Ishikawa (cell line): ENCODE measurements around the gene PDE11A.

Experiments used
- CEBPB ChIP-seq: IDR thresholded peaks from 2 replicates; pipeline ENCODE4 v1.6.1; 2012
- CREB1 ChIP-seq: IDR thresholded peaks from 2 replicates; pipeline ENCODE4 v1.6.1; 2012; ENCODE audit warnings: low read depth
- EGR1 ChIP-seq: IDR thresholded peaks from 2 replicates; pipeline ENCODE4 v1.6.1; 2012
- EP300 ChIP-seq: IDR thresholded peaks from 2 replicates; pipeline ENCODE4 v1.6.1; 2012; ENCODE audit warnings: borderline replicate concordance
- FOXM1 ChIP-seq: IDR thresholded peaks from 2 replicates; pipeline ENCODE4 v1.6.1; 2012; ENCODE audit warnings: low read depth, borderline replicate concordance
- NFIC ChIP-seq: IDR thresholded peaks from 2 replicates; pipeline ENCODE4 v1.6.1; 2012
- RAD21 ChIP-seq: IDR thresholded peaks from 2 replicates; pipeline ENCODE4 v1.6.1; 2012; ENCODE audit warnings: low read depth
- REST ChIP-seq: IDR thresholded peaks from 2 replicates; pipeline ENCODE4 v1.6.1; 2012; ENCODE audit warnings: low read depth, mild to moderate bottlenecking
- TAF1 ChIP-seq: IDR thresholded peaks from 2 replicates; pipeline ENCODE4 v1.6.1; 2012; ENCODE audit warnings: low read depth, mild to moderate bottlenecking
- TCF12 ChIP-seq: IDR thresholded peaks from 2 replicates; pipeline ENCODE4 v1.6.1; 2012; ENCODE audit warnings: low read depth
- TEAD4 ChIP-seq: IDR thresholded peaks from 2 replicates; pipeline ENCODE4 v1.6.1; 2012
- YY1 ChIP-seq: IDR thresholded peaks from 2 replicates; pipeline ENCODE4 v1.6.1; 2012; ENCODE audit warnings: low read depth
- ZBTB7A ChIP-seq: IDR thresholded peaks from 2 replicates; pipeline ENCODE4 v1.6.1; 2012; ENCODE audit warnings: low read depth
- TF ChIP-seq, protein P1 (sequence below): IDR thresholded peaks from 2 replicates; pipeline ENCODE4 v1.6.1; 2012
- TF ChIP-seq, protein P2 (sequence below): IDR thresholded peaks from 2 replicates; pipeline ENCODE4 v1.6.1; 2012

PDE11A gene

DNA sequence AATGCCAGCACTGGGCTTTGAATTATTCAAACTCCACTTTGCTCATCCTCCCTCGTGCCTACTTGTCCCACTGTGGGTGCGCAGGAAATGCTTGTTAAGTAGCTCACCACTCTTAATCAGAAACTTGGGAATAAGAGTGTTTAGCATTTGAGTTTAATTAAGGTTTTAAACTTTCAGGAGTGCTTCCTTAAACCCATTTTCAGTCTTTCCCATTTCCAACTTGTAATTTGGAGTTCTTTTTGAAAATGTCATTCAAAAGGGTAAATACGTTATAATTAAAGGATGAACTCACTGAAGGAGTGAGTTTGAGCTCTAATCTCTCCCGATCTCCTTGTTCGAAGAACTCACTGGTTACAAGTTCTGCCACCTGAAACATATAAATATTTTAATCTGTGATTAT is 403.4 kb downstream of the PDE11A start:
- TF ChIP-seq EP300 (no peak), TCF12 (no peak), YY1 (no peak), CREB1 (no peak), REST (no peak), NFIC (no peak), TAF1 (no peak), FOXM1 (no peak), ZBTB7A (no peak), EGR1 (no peak), CEBPB (no peak), RAD21 (no peak)
- TF ChIP-seq, protein P1, sequence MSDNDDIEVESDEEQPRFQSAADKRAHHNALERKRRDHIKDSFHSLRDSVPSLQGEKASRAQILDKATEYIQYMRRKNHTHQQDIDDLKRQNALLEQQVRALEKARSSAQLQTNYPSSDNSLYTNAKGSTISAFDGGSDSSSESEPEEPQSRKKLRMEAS = no peak
- TF ChIP-seq, protein P2, sequence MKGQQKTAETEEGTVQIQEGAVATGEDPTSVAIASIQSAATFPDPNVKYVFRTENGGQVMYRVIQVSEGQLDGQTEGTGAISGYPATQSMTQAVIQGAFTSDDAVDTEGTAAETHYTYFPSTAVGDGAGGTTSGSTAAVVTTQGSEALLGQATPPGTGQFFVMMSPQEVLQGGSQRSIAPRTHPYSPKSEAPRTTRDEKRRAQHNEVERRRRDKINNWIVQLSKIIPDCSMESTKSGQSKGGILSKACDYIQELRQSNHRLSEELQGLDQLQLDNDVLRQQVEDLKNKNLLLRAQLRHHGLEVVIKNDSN = no peak

DNA sequence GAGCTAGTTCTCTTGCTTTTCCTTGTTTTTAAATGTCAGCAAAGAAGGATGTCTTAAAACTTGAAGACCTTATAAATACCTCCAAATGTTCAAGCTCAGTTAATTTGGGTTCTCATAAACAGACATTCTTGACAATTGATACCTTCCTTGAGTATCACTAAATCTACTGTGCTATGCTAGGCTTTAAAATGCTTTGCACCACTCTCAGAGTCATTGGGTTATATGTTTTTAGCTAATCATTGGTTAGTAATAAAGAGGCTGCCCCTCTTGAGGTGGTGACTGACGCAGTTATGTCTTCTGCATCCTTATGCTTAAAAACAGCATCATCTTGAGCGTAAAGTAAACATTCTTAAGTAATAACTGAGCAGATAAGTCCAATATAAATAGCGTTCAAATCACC is 404.0 kb downstream of the PDE11A start:
- TF ChIP-seq NFIC = no peak

- TF ChIP-seq TEAD4 (no peak), TCF12 (no peak), TAF1 (no peak), CREB1 (no peak), REST (no peak), RAD21 (no peak), YY1 (no peak), NFIC (no peak), CEBPB (no peak), FOXM1 (no peak), EP300 (no peak), ZBTB7A (no peak), EGR1 (no peak)
- TF ChIP-seq, protein P1 = no peak
- TF ChIP-seq, protein P2 = no peak
Observed at GRCh38 chr2:177667626-177668025, 405.0 kb downstream of the PDE11A start.

- TF ChIP-seq NFIC = no peak
- TF ChIP-seq, protein P2 = no peak
- no peak for TF ChIP-seq REST
- TF ChIP-seq, protein P1 = no peak
- no peak for TF ChIP-seq TEAD4
- TF ChIP-seq TCF12 = no peak
- TF ChIP-seq YY1 = no peak
- no peak for TF ChIP-seq ZBTB7A
- no peak for TF ChIP-seq FOXM1
Observed at GRCh38 chr2:177666408-177666807, 406.2 kb downstream of the PDE11A start.

GRCh38 chr2:177665948-177666347 is 406.6 kb downstream of the PDE11A start:
- TF ChIP-seq, protein P1 = no peak
- TF ChIP-seq YY1 (no peak), ZBTB7A (no peak), TAF1 (no peak), NFIC (no peak), FOXM1 (no peak), EP300 (no peak), RAD21 (no peak), TEAD4 (no peak), CEBPB (no peak), TCF12 (no peak), EGR1 (no peak), REST (no peak), CREB1 (no peak)
- TF ChIP-seq, protein P2 = no peak
